ENCODE measurements around the gene TPM1. TPM values are rescaled to one million over a fixed set of nuclear protein-coding genes. Genes with fewer than 3 reads are reported as not detected.
"Not testable (repeated sequence)": the region's sequence is repeated elsewhere in the genome, so short reads cannot be mapped to it uniquely, and the experiment has no call there.

Gene TPM1
- total RNA-seq: 224 and 279 TPM in 2 replicates
- 515 and 1,732 TPM in 2 replicates for polyA plus RNA-seq
- polyA plus RNA-seq (2012): 351 and 1,059 TPM in 2 replicates
- polyA minus RNA-seq (ENCODE audit: low replicate concordance): 61.4 and 196 TPM in 2 replicates

DNA sequence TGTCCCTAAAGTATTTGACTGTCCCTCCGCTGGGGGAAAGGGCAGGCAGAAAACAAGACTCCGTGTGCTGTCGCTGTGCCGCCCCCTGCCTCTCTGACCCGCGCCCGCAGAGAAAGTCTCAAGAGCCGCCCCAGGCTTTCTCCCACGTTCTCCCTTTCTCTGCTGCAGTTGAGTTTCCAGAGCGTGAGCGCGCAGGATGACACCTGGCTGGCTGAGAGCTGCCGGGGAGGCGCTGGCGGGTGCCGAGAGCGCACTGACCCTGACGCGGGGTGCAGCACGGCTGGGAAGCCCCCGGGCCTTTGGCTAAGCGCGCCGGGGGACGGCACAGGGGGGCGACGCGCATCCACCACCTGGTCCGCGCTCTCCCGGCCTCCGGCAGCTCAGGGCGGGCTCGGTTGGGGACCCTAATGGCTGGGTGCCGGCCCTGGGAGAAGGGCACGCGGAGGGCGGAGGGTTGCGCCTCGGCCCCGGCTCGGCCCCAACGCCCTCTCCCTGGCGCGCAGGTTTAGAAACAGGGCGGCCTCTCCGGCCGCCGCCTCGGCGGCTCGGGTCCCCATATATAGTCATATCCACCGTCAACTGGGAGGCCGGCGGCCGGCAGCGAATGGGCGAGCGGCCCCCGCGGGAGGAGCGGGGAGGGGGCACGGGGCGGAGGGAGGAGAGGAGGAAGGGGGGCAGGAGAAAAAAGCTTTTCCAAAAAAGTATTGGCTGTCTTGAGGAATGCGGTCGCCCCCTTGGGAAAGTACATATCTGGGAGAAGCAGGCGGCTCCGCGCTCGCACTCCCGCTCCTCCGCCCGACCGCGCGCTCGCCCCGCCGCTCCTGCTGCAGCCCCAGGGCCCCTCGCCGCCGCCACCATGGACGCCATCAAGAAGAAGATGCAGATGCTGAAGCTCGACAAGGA is at the start of gene TPM1:
TSS of gene TPM1 (plus strand) at position 774 of the 903 bp plus-strand sequence. CDS start at position 857, 83 bp downstream.
- H3K4me3 ChIP-seq (replicated peaks in 1 of 4; ENCODE audit: control extremely low read depth in 1 of 4, insufficient read depth in 1 of 4, low read depth in 3 of 4, low read length in 4 of 4): peak within 1 kb of the TSS; percentile 80 to 94 (median 88)
- H4K20me1 ChIP-seq (ENCODE audit: control insufficient read depth, extremely low read depth, insufficient read depth, low read length): no peaks in the 10 kb centered on the region
- peaks cover 12% of the 10 kb centered on the region for H3K4me1 ChIP-seq (ENCODE audit: control insufficient read depth, extremely low read depth, insufficient read depth, low read length)
- DNase-seq (ENCODE audit: low read depth in 2 of 2): peak; percentile 84 to 95
- H3K27ac ChIP-seq (ENCODE audit: insufficient read depth, low read length): peak within 1 kb of the TSS; percentile 75
- peak within 1 kb of the TSS; percentile 31 for H2AFZ ChIP-seq (ENCODE audit: low read length)
- no peak for TF ChIP-seq EZH2 (IDR thresholded peaks at IDR 0.05; ENCODE audit: low read length, missing control alignments)
- TF ChIP-seq, protein P1, sequence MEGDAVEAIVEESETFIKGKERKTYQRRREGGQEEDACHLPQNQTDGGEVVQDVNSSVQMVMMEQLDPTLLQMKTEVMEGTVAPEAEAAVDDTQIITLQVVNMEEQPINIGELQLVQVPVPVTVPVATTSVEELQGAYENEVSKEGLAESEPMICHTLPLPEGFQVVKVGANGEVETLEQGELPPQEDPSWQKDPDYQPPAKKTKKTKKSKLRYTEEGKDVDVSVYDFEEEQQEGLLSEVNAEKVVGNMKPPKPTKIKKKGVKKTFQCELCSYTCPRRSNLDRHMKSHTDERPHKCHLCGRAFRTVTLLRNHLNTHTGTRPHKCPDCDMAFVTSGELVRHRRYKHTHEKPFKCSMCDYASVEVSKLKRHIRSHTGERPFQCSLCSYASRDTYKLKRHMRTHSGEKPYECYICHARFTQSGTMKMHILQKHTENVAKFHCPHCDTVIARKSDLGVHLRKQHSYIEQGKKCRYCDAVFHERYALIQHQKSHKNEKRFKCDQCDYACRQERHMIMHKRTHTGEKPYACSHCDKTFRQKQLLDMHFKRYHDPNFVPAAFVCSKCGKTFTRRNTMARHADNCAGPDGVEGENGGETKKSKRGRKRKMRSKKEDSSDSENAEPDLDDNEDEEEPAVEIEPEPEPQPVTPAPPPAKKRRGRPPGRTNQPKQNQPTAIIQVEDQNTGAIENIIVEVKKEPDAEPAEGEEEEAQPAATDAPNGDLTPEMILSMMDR (conservative IDR thresholded peaks at IDR 0.05 in 1 of 2, IDR thresholded peaks at IDR 0.05 in 1 of 2; ENCODE audit: low read depth in 1 of 2, low read length in 2 of 2): peak in 1 of 2 donors; percentile 5
- peak within 1 kb of the TSS; percentile 93 for H3K4me2 ChIP-seq (ENCODE audit: extremely low read depth, insufficient read depth, low read length)
- H3K9ac ChIP-seq (ENCODE audit: insufficient read depth, low read length): peak within 1 kb of the TSS; percentile 79
- peaks cover 39% of the 10 kb centered on the region for H3K79me2 ChIP-seq (ENCODE audit: control insufficient read depth, insufficient read depth, low read length)
- no peaks in the 10 kb centered on the region for H3K9me3 ChIP-seq (ENCODE audit: control insufficient read depth, insufficient read depth, low read depth, low read length)
- H3K27me3 ChIP-seq (ENCODE audit: control insufficient read depth, insufficient read depth, low read length): no peaks in the 10 kb centered on the region
- peaks cover 3% of the 10 kb centered on the region for H3K36me3 ChIP-seq (ENCODE audit: control insufficient read depth, insufficient read depth, low read length)

DNA sequence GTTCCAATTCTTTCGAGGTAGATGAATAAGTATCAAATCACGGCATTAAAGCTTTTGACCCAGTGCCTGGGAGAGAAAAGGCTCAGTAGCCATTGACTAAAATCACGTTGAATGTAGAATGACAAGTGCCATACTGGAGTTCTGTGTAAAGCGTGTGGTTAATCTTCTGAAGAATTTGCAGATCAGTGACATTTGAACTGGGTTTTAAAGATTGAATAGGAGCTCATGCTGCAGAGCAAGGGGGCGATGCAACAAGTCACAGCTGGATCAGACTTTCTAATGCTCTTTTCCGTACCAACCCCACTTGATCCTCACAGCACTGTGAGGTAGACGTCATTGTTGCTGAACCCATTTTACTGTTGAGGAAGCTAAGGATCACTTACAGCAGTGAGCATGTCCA is 49.5 kb upstream of the TPM1 start:
- no peaks in the 10 kb centered on the region for H3K36me3 ChIP-seq (ENCODE audit: control insufficient read depth, insufficient read depth, low read length)
- no peak for TF ChIP-seq EZH2 (IDR thresholded peaks at IDR 0.05; ENCODE audit: low read length, missing control alignments)
- TF ChIP-seq, protein P1 (conservative IDR thresholded peaks at IDR 0.05 in 1 of 2, IDR thresholded peaks at IDR 0.05 in 1 of 2; ENCODE audit: low read depth in 1 of 2, low read length in 2 of 2): no peak
- H3K9ac ChIP-seq (ENCODE audit: insufficient read depth, low read length): no peak overlapping the region
- H3K27ac ChIP-seq (ENCODE audit: insufficient read depth, low read length): no peak overlapping the region
- no peaks in the 10 kb centered on the region for H4K20me1 ChIP-seq (ENCODE audit: control insufficient read depth, extremely low read depth, insufficient read depth, low read length)
- H2AFZ ChIP-seq (ENCODE audit: low read length): no peak overlapping the region
- H3K4me3 ChIP-seq (replicated peaks in 1 of 4; ENCODE audit: control extremely low read depth in 1 of 4, insufficient read depth in 1 of 4, low read depth in 3 of 4, low read length in 4 of 4): no peak overlapping the region
- no peaks in the 10 kb centered on the region for H3K4me1 ChIP-seq (ENCODE audit: control insufficient read depth, extremely low read depth, insufficient read depth, low read length)
- H3K4me2 ChIP-seq (ENCODE audit: extremely low read depth, insufficient read depth, low read length): no peak overlapping the region
- no peak for DNase-seq (ENCODE audit: low read depth in 2 of 2)
- H3K79me2 ChIP-seq (ENCODE audit: control insufficient read depth, insufficient read depth, low read length): no peaks in the 10 kb centered on the region
- no peaks in the 10 kb centered on the region for H3K27me3 ChIP-seq (ENCODE audit: control insufficient read depth, insufficient read depth, low read length)
- H3K9me3 ChIP-seq (ENCODE audit: control insufficient read depth, insufficient read depth, low read depth, low read length): no peaks in the 10 kb centered on the region

DNA sequence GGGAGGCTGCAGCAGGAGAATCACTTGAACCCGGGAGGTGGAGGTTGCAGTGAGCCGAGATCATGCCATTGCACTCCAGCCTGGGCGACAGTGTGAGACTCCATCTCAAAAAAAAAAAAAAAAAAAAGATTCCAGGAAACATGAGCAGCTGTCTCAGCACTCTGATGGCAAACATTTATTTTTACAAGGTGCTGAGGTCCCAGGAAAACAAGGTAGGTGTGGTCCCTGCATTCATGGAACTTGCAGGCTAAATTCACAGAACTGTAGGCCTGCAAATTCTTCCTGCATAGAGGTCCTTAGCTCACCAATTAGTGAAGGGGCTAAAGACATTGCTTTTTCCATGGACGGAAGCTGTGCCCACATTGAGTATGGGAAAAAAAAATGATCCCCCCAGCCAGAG is 48.9 kb upstream of the TPM1 start:
- not testable (repeated sequence) for H3K9ac ChIP-seq (ENCODE audit: insufficient read depth, low read length); H3K4me1 ChIP-seq (ENCODE audit: control insufficient read depth, extremely low read depth, insufficient read depth, low read length); H3K27me3 ChIP-seq (ENCODE audit: control insufficient read depth, insufficient read depth, low read length); DNase-seq (ENCODE audit: low read depth in 2 of 2); H3K9me3 ChIP-seq (ENCODE audit: control insufficient read depth, insufficient read depth, low read depth, low read length); H3K79me2 ChIP-seq (ENCODE audit: control insufficient read depth, insufficient read depth, low read length); H4K20me1 ChIP-seq (ENCODE audit: control insufficient read depth, extremely low read depth, insufficient read depth, low read length); H3K4me3 ChIP-seq (replicated peaks in 1 of 4; ENCODE audit: control extremely low read depth in 1 of 4, insufficient read depth in 1 of 4, low read depth in 3 of 4, low read length in 4 of 4); H3K4me2 ChIP-seq (ENCODE audit: extremely low read depth, insufficient read depth, low read length); H3K36me3 ChIP-seq (ENCODE audit: control insufficient read depth, insufficient read depth, low read length); H3K27ac ChIP-seq (ENCODE audit: insufficient read depth, low read length); H2AFZ ChIP-seq (ENCODE audit: low read length)
